Mucosa of rectum (tissue), 2 donors: ENCODE results near the gene PPP1R14D.

Source experiments
- H3K27ac ChIP-seq, 2 donors: one replicate each; pipeline ENCODE4 v1.7.0; 2013; ENCODE audit warnings: inconsistent platforms in 2 of 2, low read depth in 2 of 2, low read length in 2 of 2
- H3K27me3 ChIP-seq, 2 donors: one replicate each; pipeline ENCODE4 v1.7.0; 2013; ENCODE audit warnings: low read length in 2 of 2; ENCODE audit not compliant: control insufficient read depth in 2 of 2, insufficient read depth in 2 of 2
- H3K36me3 ChIP-seq, 2 donors: one replicate each; pipeline ENCODE4 v1.7.0; 2013; ENCODE audit warnings: low read length in 2 of 2; ENCODE audit not compliant: control insufficient read depth in 2 of 2, insufficient read depth in 2 of 2
- H3K4me1 ChIP-seq, 2 donors: one replicate each; pipeline ENCODE4 v1.7.0; 2013; ENCODE audit warnings: low read length in 2 of 2, mild to moderate bottlenecking in 1 of 2; ENCODE audit not compliant: control insufficient read depth in 2 of 2, insufficient read depth in 2 of 2
- H3K4me3 ChIP-seq, 2 donors: one replicate each; pipeline ENCODE4 v1.7.0; 2013; ENCODE audit warnings: low read length in 2 of 2
- H3K9ac ChIP-seq, 2 donors: one replicate each; pipeline ENCODE4 v1.7.0; 2013; ENCODE audit warnings: low read length in 2 of 2, low read depth in 1 of 2, mild to moderate bottlenecking in 1 of 2
- H3K9me3 ChIP-seq, 2 donors: one replicate each; pipeline ENCODE4 v1.7.0; 2013; ENCODE audit warnings: low read length in 2 of 2; ENCODE audit not compliant: control insufficient read depth in 2 of 2
- donor health status: healthy.
- donor health status: Normal muscosa, but diverticular disease.

Gene PPP1R14D

DNA sequence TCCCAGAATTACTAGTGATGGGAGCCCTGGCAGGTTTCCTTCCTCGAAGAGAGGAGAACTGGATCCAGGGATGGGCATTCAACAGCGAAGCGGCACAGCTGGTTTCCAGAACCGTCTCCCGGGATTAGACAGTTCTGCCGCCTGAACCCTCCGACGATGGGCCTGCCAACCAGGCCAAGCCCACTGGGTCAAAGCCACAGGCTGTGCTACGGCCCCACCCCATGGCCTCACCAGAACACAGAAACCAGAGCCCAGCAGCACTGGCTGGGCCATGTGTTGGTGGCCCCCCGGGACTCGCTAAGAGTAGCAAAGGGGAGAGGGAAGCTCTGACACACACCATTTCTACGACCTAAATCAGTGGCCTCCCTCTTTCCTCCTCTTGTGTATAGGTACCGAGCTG lies 56.5 kb downstream of the PPP1R14D start:
- Histone ChIP-seq H3K36me3 (peaks cover 39 to 43% of the 10 kb centered on the region in 2 donors), H3K27ac (no peak overlapping the region), H3K4me3 (no peak overlapping the region), H3K27me3 (no peaks in the 10 kb centered on the region), H3K4me1 (peaks cover 26 to 37% of the 10 kb centered on the region in 2 donors), H3K9me3 (no peaks in the 10 kb centered on the region), H3K9ac (no peak overlapping the region)

DNA sequence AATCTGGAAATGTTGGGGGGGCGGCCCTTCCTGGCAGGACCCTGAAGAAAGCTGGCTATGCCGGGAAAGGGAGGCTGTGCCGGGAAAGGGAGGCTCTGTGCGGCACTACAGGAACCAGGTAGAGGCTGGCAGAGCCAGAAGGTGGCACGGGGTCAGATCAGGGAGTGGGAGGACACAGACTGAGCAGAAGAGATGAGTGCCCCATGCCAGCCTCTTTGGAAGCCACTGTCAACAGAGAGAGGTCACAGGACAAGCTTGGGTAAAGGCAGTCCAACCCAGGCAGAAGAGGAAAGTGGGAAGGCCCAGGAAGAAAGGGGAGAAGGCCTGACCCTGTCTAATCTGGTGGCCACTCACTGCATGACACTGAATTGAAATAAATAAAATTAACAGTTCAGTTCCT lies 57.3 kb downstream of the PPP1R14D start:
- Histone ChIP-seq H3K9me3 (no peaks in the 10 kb centered on the region), H3K9ac (no peak overlapping the region), H3K36me3 (peaks cover 32 to 35% of the 10 kb centered on the region in 2 donors), H3K4me1 (peaks cover 26 to 37% of the 10 kb centered on the region in 2 donors), H3K4me3 (no peak overlapping the region), H3K27ac (no peak overlapping the region), H3K27me3 (no peaks in the 10 kb centered on the region)

DNA sequence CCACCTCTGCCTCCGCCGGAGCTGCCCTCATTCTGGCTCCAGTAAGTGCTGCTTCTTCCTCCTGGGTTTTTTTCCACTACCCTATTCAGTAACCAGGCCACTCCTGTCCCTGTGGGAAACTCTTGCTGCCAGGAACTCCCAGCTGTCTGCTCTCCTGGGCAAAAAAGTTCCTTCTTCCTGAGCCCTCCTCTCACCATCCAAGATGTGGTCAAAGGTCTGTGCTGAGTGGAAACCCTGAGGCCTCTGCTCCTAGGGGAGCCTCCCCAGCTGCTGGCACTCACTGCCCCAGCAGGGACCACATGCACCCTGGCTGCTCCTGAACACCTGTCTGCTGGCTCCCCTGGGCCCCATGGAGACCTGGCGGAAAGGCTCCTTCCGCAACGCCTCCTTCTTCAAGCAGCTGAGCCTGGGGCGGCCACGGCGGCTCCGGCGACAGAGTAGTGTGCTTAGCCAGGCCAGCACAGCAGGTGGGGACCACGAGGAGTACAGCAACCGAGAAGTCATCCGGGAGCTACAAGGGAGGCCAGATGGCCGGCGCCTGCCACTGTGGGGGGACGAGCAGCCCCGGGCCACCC lies 58.3 kb downstream of the PPP1R14D start:
- Histone ChIP-seq H3K9me3 (no peaks in the 10 kb centered on the region), H3K9ac (peak overlapping the region; percentile 47 to 59), H3K4me3 (peak overlapping the region in 1 of 2 donors; percentile 30), H3K27me3 (no peaks in the 10 kb centered on the region), H3K27ac (peak overlapping the region; percentile 86 to 89), H3K4me1 (peaks cover 32 to 42% of the 10 kb centered on the region in 2 donors), H3K36me3 (peaks cover 24 to 25% of the 10 kb centered on the region in 2 donors)

DNA sequence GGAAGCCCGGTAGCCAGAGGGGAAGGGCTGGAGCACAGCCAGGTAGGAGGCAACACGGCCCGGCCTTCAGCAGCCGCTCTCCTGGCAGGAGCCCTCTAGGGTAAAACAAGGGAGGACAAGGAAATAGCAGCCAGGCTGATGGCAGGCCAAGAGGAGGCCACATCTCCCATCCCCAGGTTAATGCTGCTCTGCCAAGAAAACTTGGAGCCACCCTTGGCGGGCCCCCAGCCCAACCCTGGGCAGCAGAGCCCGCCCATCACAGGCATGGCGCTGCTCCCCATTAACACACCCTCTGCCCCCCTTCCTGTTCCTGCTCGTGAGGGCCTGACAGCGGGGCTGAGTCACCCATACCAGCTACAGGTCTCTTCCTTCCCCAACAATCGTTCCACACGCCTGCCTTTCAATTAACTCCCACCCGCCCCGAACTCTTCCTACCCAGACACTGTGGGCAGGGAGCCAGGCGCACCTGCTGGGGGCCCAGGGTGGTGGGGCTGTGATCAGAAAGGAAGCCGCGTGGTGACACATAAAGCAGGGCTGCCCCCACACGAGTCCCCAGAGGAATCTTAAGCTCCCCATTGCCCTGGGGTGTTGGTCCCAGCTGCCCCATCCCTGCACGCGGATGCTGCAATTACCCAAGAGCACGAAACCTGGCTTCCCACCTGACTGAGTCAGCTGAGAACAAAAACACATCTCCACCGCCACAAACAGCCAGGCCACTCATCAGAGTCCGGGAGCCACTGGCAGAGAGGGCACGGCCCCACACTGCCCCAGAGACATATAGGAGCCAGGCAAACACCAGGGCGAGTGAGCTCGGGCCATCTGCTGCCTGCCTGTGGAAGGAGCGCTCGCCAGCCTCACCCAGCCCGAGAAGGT lies 59.0 kb downstream of the PPP1R14D start, which contains the start of gene C15orf62:
TSS of gene C15orf62 (plus strand) at position 707 of the 873 bp plus-strand sequence. CDS start 516 bp downstream, outside the sequence.
- Histone ChIP-seq H3K36me3 (peaks cover 18% of the 10 kb centered on the region in 2 donors), H3K27ac (peak within 1 kb of the TSS; percentile 86 to 89), H3K4me1 (peaks cover 39 to 48% of the 10 kb centered on the region in 2 donors), H3K9me3 (no peaks in the 10 kb centered on the region), H3K9ac (peak within 1 kb of the TSS; percentile 47 to 59), H3K4me3 (peak within 1 kb of the TSS in 1 of 2 donors; percentile 30), H3K27me3 (no peaks in the 10 kb centered on the region)

DNA sequence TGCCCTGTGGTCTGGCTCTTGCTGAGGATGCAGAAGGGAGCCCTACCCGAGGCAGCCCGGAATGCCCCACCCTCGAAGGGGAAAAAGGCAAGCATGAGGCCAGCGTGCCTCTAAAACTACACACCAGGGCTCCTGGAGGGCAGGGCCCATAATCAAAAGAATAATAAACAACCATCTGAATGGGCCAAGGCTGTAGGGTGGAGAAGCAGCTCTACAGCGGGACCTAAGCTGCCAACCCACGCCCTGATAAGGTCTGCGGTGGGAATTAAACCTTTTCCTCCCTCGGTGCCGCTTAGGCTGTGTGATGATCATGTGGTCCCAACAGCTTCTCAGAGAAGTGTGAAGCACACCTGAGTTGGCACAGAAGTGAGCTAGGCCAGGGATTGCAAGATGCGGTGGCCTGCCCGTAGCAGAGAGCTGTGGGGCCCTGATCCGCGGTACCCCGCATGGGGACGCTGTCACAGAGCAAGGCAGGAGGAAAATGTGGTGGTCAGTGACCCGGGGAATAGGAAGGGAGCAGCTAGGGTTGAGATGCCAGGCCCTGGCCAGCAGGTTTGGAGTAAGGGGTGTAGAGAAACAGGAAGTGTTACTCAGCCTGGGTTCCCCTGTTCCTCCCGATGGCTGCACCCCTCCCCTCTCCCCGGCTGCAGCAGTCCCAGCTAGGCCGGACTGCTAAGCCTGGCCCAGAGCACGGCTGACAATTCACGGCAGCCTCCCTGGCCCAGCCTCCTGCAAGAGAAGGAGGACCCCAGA lies 59.8 kb downstream of the PPP1R14D start:
- peak overlapping the region in 1 of 2 donors; percentile 10 for H3K4me3 ChIP-seq
- no peaks in the 10 kb centered on the region for H3K9me3 ChIP-seq
- H3K36me3 ChIP-seq: peaks cover 10 to 11% of the 10 kb centered on the region in 2 donors
- peak overlapping the region; percentile 86 to 89 for H3K27ac ChIP-seq
- H3K27me3 ChIP-seq: no peaks in the 10 kb centered on the region
- peaks cover 39 to 54% of the 10 kb centered on the region in 2 donors for H3K4me1 ChIP-seq
- peak overlapping the region in 1 of 2 donors; percentile 44 for H3K9ac ChIP-seq

DNA sequence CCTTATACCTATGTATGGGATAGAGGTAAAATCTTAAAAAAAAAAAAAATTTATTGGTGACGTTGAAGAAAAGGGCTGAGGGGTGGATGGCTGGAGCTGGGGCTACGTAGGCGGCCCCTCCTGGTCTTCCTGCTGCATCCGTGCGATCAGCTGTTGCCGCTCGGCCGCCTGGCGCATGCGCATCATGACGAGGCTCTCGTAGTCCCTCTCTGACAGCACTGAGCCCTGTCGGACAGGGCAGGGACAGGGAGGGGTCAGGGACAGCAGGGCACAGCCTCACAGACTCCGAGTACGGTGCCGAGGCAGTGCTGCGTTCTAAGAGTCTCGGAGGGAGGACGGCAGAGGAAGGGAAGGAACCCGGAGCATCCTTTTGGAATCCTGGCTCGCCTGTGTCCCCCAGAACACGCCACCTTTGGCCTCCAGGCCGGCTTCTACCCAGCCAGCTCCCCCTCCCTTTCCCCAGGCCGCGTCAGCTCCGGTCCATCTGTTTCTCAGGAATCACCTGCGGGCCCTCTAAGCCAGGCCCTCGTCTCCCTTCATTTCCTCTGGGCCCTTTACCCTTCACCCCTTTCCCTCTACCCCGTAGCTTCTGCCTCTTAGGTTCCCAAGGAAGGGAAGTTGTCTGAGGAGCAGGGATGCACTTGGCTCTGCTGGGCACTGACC lies 60.5 kb downstream of the PPP1R14D start:
- Histone ChIP-seq H3K27me3 (no peaks in the 10 kb centered on the region), H3K36me3 (peaks cover 6 to 9% of the 10 kb centered on the region in 2 donors), H3K9ac (peak overlapping the region in 1 of 2 donors; percentile 44), H3K4me3 (peak overlapping the region in 1 of 2 donors; percentile 22), H3K27ac (peak overlapping the region; percentile 86 to 89), H3K4me1 (peaks cover 47 to 61% of the 10 kb centered on the region in 2 donors), H3K9me3 (no peaks in the 10 kb centered on the region)

DNA sequence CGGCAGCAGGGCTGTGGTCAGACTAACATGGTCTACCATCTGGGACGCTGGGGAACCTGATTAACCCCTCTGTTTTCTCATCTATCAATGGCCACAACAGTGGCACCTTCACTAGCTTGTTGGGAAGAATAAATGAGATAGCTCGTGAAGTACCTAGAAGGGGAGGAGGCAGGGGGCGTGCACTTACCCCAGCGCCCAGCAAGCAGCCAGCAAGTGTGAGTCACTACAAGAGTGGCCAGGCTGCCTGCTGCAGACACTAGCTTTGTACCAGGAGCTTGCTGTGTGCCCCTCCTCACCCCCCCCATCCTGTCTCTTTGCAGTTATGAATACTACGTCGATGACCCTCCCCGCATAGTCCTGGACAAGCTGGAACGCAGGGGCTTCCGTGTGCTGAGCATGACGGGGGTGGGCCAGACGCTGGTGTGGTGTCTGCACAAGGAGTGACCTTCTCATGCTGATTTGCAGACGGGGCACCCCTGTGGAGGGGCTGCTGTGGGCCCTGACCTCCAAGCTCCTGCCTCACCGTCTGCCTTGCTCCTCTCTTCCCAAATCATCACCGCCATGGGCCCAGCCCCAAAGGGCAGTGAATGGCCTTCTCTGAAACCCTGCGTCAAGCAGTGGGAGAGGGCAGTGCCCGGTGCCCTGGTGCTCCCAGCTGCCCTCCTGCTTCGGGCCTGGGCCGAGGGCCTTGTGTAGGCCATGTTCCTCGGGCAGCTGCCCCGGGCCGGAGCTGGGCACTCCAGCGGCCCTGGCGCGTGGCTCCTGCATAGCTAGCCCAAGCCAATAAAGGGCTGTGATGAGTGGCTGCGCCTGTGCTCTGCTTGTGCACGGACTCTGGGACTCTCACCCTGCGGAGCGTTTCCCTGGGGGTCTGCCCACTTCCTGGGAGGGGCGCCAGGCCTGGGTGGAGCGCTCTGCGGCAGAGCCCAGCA lies 61.3 kb downstream of the PPP1R14D start:
- Histone ChIP-seq H3K4me3 (no peak overlapping the region), H3K36me3 (peaks cover 1 to 3% of the 10 kb centered on the region in 2 donors), H3K9me3 (no peaks in the 10 kb centered on the region), H3K27me3 (no peaks in the 10 kb centered on the region), H3K4me1 (peaks cover 48 to 64% of the 10 kb centered on the region in 2 donors), H3K27ac (no peak overlapping the region), H3K9ac (no peak overlapping the region)

DNA sequence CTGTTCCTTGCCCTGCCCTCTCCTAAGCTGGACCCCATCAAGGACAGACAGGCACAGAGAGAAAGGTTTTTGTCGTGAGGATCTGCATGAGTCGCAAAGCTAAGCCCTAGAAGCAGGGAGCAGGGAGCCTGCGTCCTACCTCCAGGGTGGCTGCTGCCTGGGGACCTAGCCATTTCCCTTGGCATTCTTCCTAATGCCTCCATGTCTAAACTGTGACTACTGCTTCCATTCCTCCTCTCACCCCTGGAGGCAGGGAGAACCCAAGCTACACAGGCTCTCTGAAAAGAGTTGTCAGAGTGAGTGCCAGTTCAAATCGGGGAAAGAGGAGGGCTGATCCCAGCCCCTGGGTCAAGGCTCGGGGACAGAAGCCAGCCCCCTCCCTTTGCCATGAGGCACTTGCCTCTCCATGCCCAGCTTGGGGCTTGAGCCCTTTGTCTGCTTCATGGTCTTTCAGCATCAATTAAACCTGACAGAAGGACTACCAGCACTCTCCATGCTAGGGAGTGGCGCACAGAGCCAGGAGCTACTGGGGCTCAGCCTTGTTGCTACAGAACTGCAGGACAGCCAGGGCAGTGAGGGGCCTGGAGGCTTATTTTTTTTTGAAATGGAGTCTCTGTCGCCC lies 62.2 kb downstream of the PPP1R14D start:
- Histone ChIP-seq H3K4me3 (no peak overlapping the region), H3K9me3 (no peaks in the 10 kb centered on the region), H3K27ac (no peak overlapping the region), H3K9ac (no peak overlapping the region), H3K4me1 (peaks cover 48 to 64% of the 10 kb centered on the region in 2 donors), H3K27me3 (no peaks in the 10 kb centered on the region), H3K36me3 (no peaks in the 10 kb centered on the region)
